ENCODE results near the gene CREB3L1. TPM values are rescaled to one million over a fixed set of nuclear protein-coding genes. Genes with fewer than 3 reads are reported as not detected.

CREB3L1 gene
- total RNA-seq, 1 experiment from 2014 or later = 3.3 TPM

- Histone ChIP-seq H3T11ph (ENCODE audit: low read length) (no peak overlapping the region), H2BK5ac (ENCODE audit: insufficient read length, low read length) (no peak overlapping the region), H3K23ac (ENCODE audit: insufficient read length, low read depth, low read length) (no peak overlapping the region), H3K9ac (ENCODE audit: extremely low read depth, insufficient read length, low read length) (no peak overlapping the region), H4K8ac (replicated peaks; ENCODE audit: insufficient read length, low read depth, low read length) (no peak overlapping the region), H3K56ac (ENCODE audit: insufficient read length, low read depth, low read length) (no peak overlapping the region), H3K23me2 (ENCODE audit: insufficient read length, low read depth, low read length, poor library complexity, severe bottlenecking) (peaks cover 6% of the 10 kb centered on the region), H3K27me3 (ENCODE audit: insufficient read depth, low read length) (no peaks in the 10 kb centered on the region), H3K18ac (ENCODE audit: insufficient read length, low read depth, low read length) (no peak overlapping the region), H2BK12ac (ENCODE audit: insufficient read length, low read depth, low read length) (no peak overlapping the region), H2AFZ (ENCODE audit: low read length) (no peak overlapping the region), H4K91ac (ENCODE audit: insufficient read length, low read depth, low read length) (no peak overlapping the region), H2BK120ac (ENCODE audit: low read depth, low read length, poor library complexity, severe bottlenecking) (no peak overlapping the region), H2BK20ac (ENCODE audit: low read depth, low read length, poor library complexity, severe bottlenecking) (no peak overlapping the region), H4K20me1 (ENCODE audit: control insufficient read depth, insufficient read depth, insufficient read length) (no peaks in the 10 kb centered on the region), H3K9me3 (ENCODE audit: control insufficient read depth, low read depth, low read length) (no peaks in the 10 kb centered on the region), H3K79me2 (ENCODE audit: insufficient read depth, low read length) (no peaks in the 10 kb centered on the region), H3K14ac (ENCODE audit: insufficient read depth, low read length) (no peak overlapping the region), H3K4me2 (ENCODE audit: insufficient read depth, insufficient read length, low read length) (peak overlapping the region; percentile 4), H3K27ac (ENCODE audit: insufficient read length, low read depth, low read length) (no peak overlapping the region), H2BK15ac (ENCODE audit: low read depth, low read length) (no peak overlapping the region), H2AK5ac (ENCODE audit: insufficient read length, low read length) (no peak overlapping the region), H4K5ac (ENCODE audit: insufficient read length, low read depth, low read length) (no peak overlapping the region), H3K4ac (ENCODE audit: low read depth, low read length) (no peak overlapping the region), H3K79me1 (ENCODE audit: insufficient read depth, low read depth, low read length, poor library complexity, severe bottlenecking) (no peaks in the 10 kb centered on the region), H3K4me1 (ENCODE audit: insufficient read depth, low read length) (peaks cover 16% of the 10 kb centered on the region; the same call in 1 of the 2 replicates)
- no peak for DNase-seq
- no CpG with 5 or more reads among the region's 5 CpGs for WGBS (ENCODE audit: extremely low coverage, insufficient read length, low lambda C conversion rate)
- H3K27ac Mint-ChIP-seq = peak overlapping the region in 1 of 3 experiments; percentile 25; a peak in 1 of 7 replicates
- H3K36me3 Mint-ChIP-seq (ENCODE audit: insufficient read depth in 1 of 3, low read depth in 3 of 3) = peaks cover 0 to 4% (median 0%) of the 10 kb centered on the region in 3 experiments; a peak in 2 of 7 replicates
- H3K4me3 Mint-ChIP-seq = peak overlapping the region in 1 of 2 experiments; percentile 8; a peak in 2 of 5 replicates
- H3K4me1 Mint-ChIP-seq = peaks cover 43 to 52% of the 10 kb centered on the region in 2 experiments
- H3K27me3 Mint-ChIP-seq (ENCODE audit: low read depth) = peaks cover 11% of the 10 kb centered on the region
- H3K9me3 Mint-ChIP-seq = no peaks in the 10 kb centered on the region
- no peak for TF ChIP-seq CTCF (conservative IDR thresholded peaks at IDR 0.05)
Measured at GRCh38 chr11:46280706-46281105, 3.2 kb downstream of the CREB3L1 start.
